B cell (primary cell): Measurements from ENCODE around the gene ATP11B. TPM values are rescaled to one million over a fixed set of nuclear protein-coding genes. Genes with fewer than 3 reads are reported as not detected.

ENCODE experiments used
- ATAC-seq: fragments of 200-7000 bp; cut with Tn5 transposase; one replicate; pipeline ENCODE4 v1.10.0; 2021; ENCODE audit warnings: low read depth, mild to moderate bottlenecking, moderate number of reproducible peaks, moderate library complexity
- CTCF ChIA-PET: fragments of 350-600 bp; sonication (Branson Sonifier 250); formaldehyde crosslinking; loops from one replicate; lab custom pipeline; 2021; ENCODE audit warnings: antibody characterized with exemption, inconsistent platforms; lab: Charles Lee
- POLR2A ChIA-PET: fragments of 350-600 bp; sonication (Branson Sonifier 250); formaldehyde crosslinking; loops from one replicate; lab custom pipeline; 2021; ENCODE audit warnings: antibody characterized with exemption; lab: Charles Lee
- DNase-seq: peaks from one replicate; pipeline ENCODE4 v3.0.0; 2013
- H2AFZ ChIP-seq: 2 replicates; pipeline ENCODE4 v1.6.1; 2012; ENCODE audit warnings: mild to moderate bottlenecking, low read depth, low read length; ENCODE audit not compliant: insufficient read depth, poor library complexity, severe bottlenecking
- H3K27ac ChIP-seq, 2 donors: 1 replicate in 1 of 2; 2 replicates in 1 of 2; pipeline ENCODE4 v1.5.1; 2012 to 2013; ENCODE audit warnings: low read length in 2 of 2, mild to moderate bottlenecking in 2 of 2, moderate library complexity in 1 of 2
- H3K27me3 ChIP-seq, 4 experiments: fragments of 200-600 bp in 1 of 4; sonication (generic) in 1 of 4; replicated peaks in 1 of 4; 1 replicate in 2 of 4; 2 replicates in 2 of 4; pipeline versions ENCODE4 v1.6.1 to v1.7.0; 2013 to 2016; ENCODE audit warnings: low read length in 3 of 4, mild to moderate bottlenecking in 2 of 4, mixed read lengths in 1 of 4, moderate library complexity in 1 of 4; ENCODE audit not compliant: insufficient read depth in 4 of 4, control insufficient read depth in 3 of 4; ENCODE audit errors: control extremely low read depth in 1 of 4
- H3K36me3 ChIP-seq, 2 experiments: replicated peaks in 1 of 2; 1 replicate in 1 of 2; 2 replicates in 1 of 2; pipeline versions ENCODE4 v1.6.1 to v1.7.1; 2013; ENCODE audit warnings: low read length in 1 of 2; ENCODE audit not compliant: insufficient read depth in 2 of 2, control insufficient read depth in 1 of 2; ENCODE audit errors: control extremely low read depth in 1 of 2, extremely low read depth in 1 of 2
- H3K4me1 ChIP-seq, 2 donors: fragments of 200-600 bp in 1 of 2; sonication (generic) in 1 of 2; 1 replicate in 1 of 2; 2 replicates in 1 of 2; pipeline versions ENCODE4 v1.5.1 to v1.6.1; 2013 to 2017; ENCODE audit warnings: low read length in 2 of 2; ENCODE audit not compliant: control insufficient read depth in 2 of 2, insufficient read depth in 2 of 2
- H3K4me2 ChIP-seq: replicated peaks from 2 replicates; pipeline ENCODE3; 2012; ENCODE audit warnings: mild to moderate bottlenecking, low read depth, low read length; ENCODE audit not compliant: poor library complexity, severe bottlenecking
- H3K4me3 ChIP-seq, 5 experiments: fragments of 200-600 bp in 1 of 5; sonication (generic) in 1 of 5; 1 replicate in 3 of 5; 2 replicates in 2 of 5; pipeline versions ENCODE4 v1.5.1 to v1.7.0; 2011 to 2016; ENCODE audit warnings: low read length in 4 of 5, mild to moderate bottlenecking in 4 of 5, low read depth in 2 of 5, control low read depth in 1 of 5, moderate library complexity in 1 of 5; ENCODE audit not compliant: insufficient read depth in 1 of 5; ENCODE audit errors: control extremely low read depth in 1 of 5, extremely low read depth in 1 of 5
- H3K79me2 ChIP-seq: fragments of 200-600 bp; sonication (generic); one replicate; pipeline ENCODE4 v1.6.0; 2016; ENCODE audit warnings: low read length; ENCODE audit not compliant: control insufficient read depth, insufficient read depth
- H3K9ac ChIP-seq: fragments of 200-600 bp; sonication (generic); 2 replicates; pipeline ENCODE4 v1.6.1; 2017; ENCODE audit warnings: mild to moderate bottlenecking, low read length, moderate library complexity
- H3K9me3 ChIP-seq, 3 donors: one replicate each; pipeline versions ENCODE4 v1.6.1 to v1.7.1; 2013; ENCODE audit warnings: low read length in 2 of 3; ENCODE audit not compliant: control insufficient read depth in 2 of 3, insufficient read depth in 1 of 3; ENCODE audit errors: control extremely low read depth in 1 of 3
- H4K20me1 ChIP-seq: 2 replicates; pipeline ENCODE4 v1.6.0; 2012; ENCODE audit warnings: mild to moderate bottlenecking, low read length; ENCODE audit not compliant: insufficient read depth, control insufficient read depth, poor library complexity, severe bottlenecking
- H3K27ac Mint-ChIP-seq: one replicate; pipeline ENCODE4 v1.8.0; 2021; ENCODE audit warnings: mixed read lengths
- H3K27me3 Mint-ChIP-seq: one replicate; pipeline ENCODE4 v1.8.0; 2021; ENCODE audit warnings: mixed read lengths
- H3K4me1 Mint-ChIP-seq: one replicate; pipeline ENCODE4 v1.8.0; 2021; ENCODE audit warnings: mixed read lengths
- H3K4me3 Mint-ChIP-seq: one replicate; pipeline ENCODE4 v1.8.0; 2021; ENCODE audit warnings: mixed read lengths
- H3K9me3 Mint-ChIP-seq: one replicate; pipeline ENCODE4 v1.8.0; 2022; ENCODE audit warnings: mixed read lengths; ENCODE audit not compliant: insufficient read depth
- CTCF ChIP-seq: fragments of 200-600 bp; IDR thresholded peaks from one replicate; pipeline ENCODE4 v1.8.0; 2022; ENCODE audit warnings: antibody characterized with exemption, mild to moderate bottlenecking
- EZH2 ChIP-seq: IDR thresholded peaks from 2 replicates; pipeline ENCODE4 v1.6.1; 2012; ENCODE audit warnings: borderline replicate concordance, low read depth, mild to moderate bottlenecking, moderate library complexity, low read length; ENCODE audit not compliant: insufficient read depth, poor library complexity, severe bottlenecking
- WGBS: methylation state at CpG from one replicate; pipeline ENCODE4 v1.1.5; 2013; ENCODE audit warnings: missing lambda C conversion rate; ENCODE audit not compliant: insufficient coverage; 5-methylcytosine and 5-hydroxymethylcytosine counted together
- intact Hi-C: fragments of 100-400 bp; cut with micrococcal nuclease; formaldehyde crosslinking; loops from one replicate; pipeline ENCODE4 v1.10.0; 2022
- polyA plus RNA-seq: library from polyadenylated mRNA; depleted of rRNA; stranded (reverse); fragments of >200 nt; gene quantifications from 2 replicates; pipeline ENCODE4 v1.2.3, GENCODE V29; 2012
- total RNA-seq, 2 donors: library from RNA; stranded (reverse); fragments of 120-200 nt in 1 of 2; gene quantifications; 1 replicate in 1 of 2; 2 replicates in 1 of 2; pipeline versions ENCODE4 v1.2.3 to v1.2.4, GENCODE V29; 2013 to 2022

Gene ATP11B
- total and polyA plus RNA-seq, 2 donors (not counting 1 experiment from before 2014, with no cell fraction given): 14.0 to 81.9 TPM

GRCh38 chr3:182957676-182958266 lies 164.5 kb downstream of the ATP11B start:
- Histone ChIP-seq H4K20me1 (no peaks in the 10 kb centered on the region), H3K27ac (no peak overlapping the region), H3K9me3 (no peaks in the 10 kb centered on the region), H3K4me1 (no peaks in the 10 kb centered on the region), H3K9ac (no peak overlapping the region), H2AFZ (no peak overlapping the region), H3K27me3 (no peaks in the 10 kb centered on the region), H3K79me2 (no peaks in the 10 kb centered on the region), H3K4me2 (no peak overlapping the region), H3K36me3 (peaks cover 0 to 27% of the 10 kb centered on the region in 2 experiments), H3K4me3 (no peak overlapping the region)
- DNase-seq (no peak), ATAC-seq (no peak)
- Mint-ChIP-seq H3K27ac (no peak overlapping the region), H3K27me3 (no peaks in the 10 kb centered on the region), H3K4me1 (no peaks in the 10 kb centered on the region), H3K4me3 (no peak overlapping the region), H3K9me3 (no peaks in the 10 kb centered on the region)
- CTCF ChIA-PET: no interaction called here
- TF ChIP-seq EZH2 (no peak), CTCF (no peak)
- intact Hi-C loops: no loop called here
- whole genome bisulfite sequencing: 90% methylated on average over 2 of the region's 4 CpGs
- POLR2A ChIA-PET: no interaction called here

- Mint-ChIP-seq H3K4me1 (no peaks in the 10 kb centered on the region), H3K9me3 (no peaks in the 10 kb centered on the region), H3K27ac (no peak overlapping the region), H3K4me3 (no peak overlapping the region), H3K27me3 (no peaks in the 10 kb centered on the region)
- no peaks in the 10 kb centered on the region for H3K9me3 ChIP-seq
- intact Hi-C loops: no loop called here
- no peaks in the 10 kb centered on the region for H4K20me1 ChIP-seq
- no peaks in the 10 kb centered on the region for H3K27me3 ChIP-seq
- no peak overlapping the region for H3K4me3 ChIP-seq
- peaks cover 0 to 33% of the 10 kb centered on the region in 2 experiments for H3K36me3 ChIP-seq
- H3K9ac ChIP-seq: no peak overlapping the region
- no peak overlapping the region for H3K27ac ChIP-seq
- 13% methylated on average over 1 of the region's 4 CpGs for WGBS
- H3K4me1 ChIP-seq: no peaks in the 10 kb centered on the region
- H2AFZ ChIP-seq: no peak overlapping the region
- POLR2A ChIA-PET: no interaction called here
- ATAC-seq (no peak), DNase-seq (no peak)
- H3K79me2 ChIP-seq: no peaks in the 10 kb centered on the region
- H3K4me2 ChIP-seq: no peak overlapping the region
- TF ChIP-seq CTCF (no peak), EZH2 (no peak)
- CTCF ChIA-PET: no interaction called here
Measured at GRCh38 chr3:182959474-182960350, 166.4 kb downstream of the ATP11B start.
